Measurements from ENCODE around the gene MAPK13.

Gene MAPK13

DNA sequence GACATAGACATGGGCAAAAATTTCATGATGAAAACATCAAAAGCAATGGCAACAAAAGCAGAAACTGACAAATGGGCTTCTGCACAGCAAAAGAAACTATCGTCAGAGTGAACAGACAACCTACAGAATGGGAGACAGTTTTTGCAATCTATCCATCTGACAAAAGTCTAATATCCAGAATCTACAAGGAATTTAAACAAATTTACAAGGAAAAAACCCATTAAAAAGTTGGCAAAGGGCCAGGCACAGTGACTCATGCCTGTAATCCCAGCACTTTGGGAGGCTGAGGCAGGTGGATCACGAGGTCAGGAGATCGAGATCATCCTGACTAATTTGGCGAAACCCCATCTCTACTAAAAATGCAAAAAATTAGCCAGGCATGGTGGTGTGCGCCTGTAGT, 42.1 kb upstream of the MAPK13 start (continued):
- TF ChIP-seq, protein P1, sequence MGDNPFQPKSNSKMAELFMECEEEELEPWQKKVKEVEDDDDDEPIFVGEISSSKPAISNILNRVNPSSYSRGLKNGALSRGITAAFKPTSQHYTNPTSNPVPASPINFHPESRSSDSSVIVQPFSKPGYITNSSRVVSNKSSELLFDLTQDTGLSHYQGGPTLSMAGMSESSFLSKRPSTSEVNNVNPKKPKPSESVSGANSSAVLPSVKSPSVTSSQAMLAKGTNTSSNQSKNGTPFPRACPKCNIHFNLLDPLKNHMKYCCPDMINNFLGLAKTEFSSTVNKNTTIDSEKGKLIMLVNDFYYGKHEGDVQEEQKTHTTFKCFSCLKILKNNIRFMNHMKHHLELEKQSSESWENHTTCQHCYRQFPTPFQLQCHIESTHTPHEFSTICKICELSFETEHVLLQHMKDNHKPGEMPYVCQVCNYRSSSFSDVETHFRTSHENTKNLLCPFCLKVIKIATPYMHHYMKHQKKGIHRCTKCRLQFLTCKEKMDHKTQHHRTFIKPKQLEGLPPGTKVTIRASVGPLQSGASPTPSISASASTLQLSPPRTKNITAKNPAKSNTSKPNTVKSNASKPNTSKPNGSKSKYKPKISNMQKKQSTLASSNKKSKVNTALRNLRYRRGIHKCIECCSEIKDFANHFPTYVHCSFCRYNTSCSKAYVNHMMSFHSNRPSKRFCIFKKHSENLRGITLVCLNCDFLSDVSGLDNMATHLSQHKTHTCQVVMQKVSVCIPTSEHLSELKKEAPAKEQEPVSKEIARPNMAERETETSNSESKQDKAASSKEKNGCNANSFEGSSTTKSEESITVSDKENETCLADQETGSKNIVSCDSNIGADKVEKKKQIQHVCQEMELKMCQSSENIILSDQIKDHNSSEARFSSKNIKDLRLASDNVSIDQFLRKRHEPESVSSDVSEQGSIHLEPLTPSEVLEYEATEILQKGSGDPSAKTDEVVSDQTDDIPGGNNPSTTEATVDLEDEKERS (tag by site-specific recombination; IDR thresholded peaks at IDR 0.05) = 0 out of 2 replicates have a peak, but pooled peaks have one; percentile 14
- TF ChIP-seq ZNF202 (tag by site-specific recombination; IDR thresholded peaks at IDR 0.05; ENCODE audit: borderline replicate concordance) = 0 out of 2 replicates have a peak, but pooled peaks have one; percentile 16
- TF ChIP-seq, protein P2, sequence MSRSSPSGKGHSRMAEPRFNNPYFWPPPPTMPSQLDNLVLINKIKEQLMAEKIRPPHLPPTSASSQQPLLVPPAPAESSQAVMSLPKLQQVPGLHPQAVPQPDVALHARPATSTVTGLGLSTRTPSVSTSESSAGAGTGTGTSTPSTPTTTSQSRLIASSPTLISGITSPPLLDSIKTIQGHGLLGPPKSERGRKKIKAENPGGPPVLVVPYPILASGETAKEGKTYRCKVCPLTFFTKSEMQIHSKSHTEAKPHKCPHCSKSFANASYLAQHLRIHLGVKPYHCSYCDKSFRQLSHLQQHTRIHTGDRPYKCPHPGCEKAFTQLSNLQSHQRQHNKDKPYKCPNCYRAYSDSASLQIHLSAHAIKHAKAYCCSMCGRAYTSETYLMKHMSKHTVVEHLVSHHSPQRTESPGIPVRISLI (tag by site-specific recombination; IDR thresholded peaks at IDR 0.05) = 0 out of 2 replicates have a peak, but pooled peaks have one; percentile 15
- 0 out of 2 replicates have a peak, but pooled peaks have one; percentile 52 for TF ChIP-seq ZNF37A (tag by site-specific recombination; IDR thresholded peaks at IDR 0.05)

DNA sequence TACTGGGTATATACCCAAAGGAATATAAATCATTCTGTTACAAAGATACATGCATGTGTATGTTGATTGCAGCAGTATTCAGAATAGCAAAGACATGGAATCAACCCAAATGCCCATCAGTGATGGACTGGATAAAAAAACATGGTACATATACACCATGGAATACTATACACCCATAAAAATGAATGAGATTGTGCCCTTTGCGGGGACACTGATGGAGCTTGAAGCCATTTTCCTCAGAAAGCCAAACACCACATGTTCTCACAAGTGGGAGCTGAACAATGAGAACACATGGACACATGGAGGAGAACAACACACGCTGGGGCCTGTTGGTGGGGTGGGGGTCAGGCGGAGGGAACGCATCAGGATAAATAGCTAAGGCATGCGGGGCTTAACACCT, 41.3 kb upstream of the MAPK13 start:
- CTCF ChIA-PET = interaction anchor here (0.8 to 1.2 kb wide), 2 partner anchors 17 to 62 kb away, joined by 3 to 4 read pairs; no protein-coding TSS in a partner anchor
- POLR2A ChIA-PET = interaction anchor here (1.4 kb wide), 1 partner anchor 61 kb away, joined by 6 read pairs; the partner anchor contains the start of gene MAPK14
- H3K36me3 ChIP-seq (ENCODE audit: control insufficient read depth in 2 of 2, insufficient read depth in 1 of 2, low read length in 2 of 2) = peaks cover 0 to 19% of the 10 kb centered on the region in 2 experiments; a peak in 2 of 3 replicates
- no peak overlapping the region for H3K27ac ChIP-seq (ENCODE audit: extremely low read depth, low read depth, low read length)
- TF ChIP-seq EGR2 (tag by site-specific recombination; IDR thresholded peaks at IDR 0.05; ENCODE audit: low read depth) (no peak), ZNF645 (tag by site-specific recombination; IDR thresholded peaks at IDR 0.05) (no peak), ZNF596 (tag by site-specific recombination; IDR thresholded peaks at IDR 0.05) (no peak), ZNF146 (tag by site-specific recombination; IDR thresholded peaks at IDR 0.05) (peak; percentile 88)
- H3K4me3 ChIP-seq (ENCODE audit: low read depth, low read length) = no peak overlapping the region
- no peaks in the 10 kb centered on the region for H3K9me3 ChIP-seq (ENCODE audit: control insufficient read depth, insufficient read depth, low read depth, low read length)
- no peaks in the 10 kb centered on the region for H3K4me1 ChIP-seq (ENCODE audit: control insufficient read depth, insufficient read depth, low read length)

GRCh38 chr6:36094238-36094637, 36.1 kb upstream of the MAPK13 start:
- ChIA-PET CTCF (interaction anchor here (0.6 to 7.1 kb wide), 44 partner anchors 10 to 357 kb away, joined by 3 to 232 read pairs (median 6); partner anchors contain the start of genes ARMC12, MAPK14, SLC26A8 and SRPK1), POLR2A (interaction anchor here (0.7 to 3.6 kb wide), 2 partner anchors 60 to 66 kb away, joined by 3 to 32 read pairs; partner anchors contain the start of gene MAPK14)
- no peak overlapping the region for H3K27ac ChIP-seq (ENCODE audit: extremely low read depth, low read depth, low read length)
- H3K4me3 ChIP-seq (ENCODE audit: low read depth, low read length) = no peak overlapping the region
- H3K4me1 ChIP-seq (ENCODE audit: control insufficient read depth, insufficient read depth, low read length) = no peaks in the 10 kb centered on the region
- TF ChIP-seq ZNF280C (tag by site-specific recombination; IDR thresholded peaks at IDR 0.05) (no peak), SCRT2 (tag by site-specific recombination; IDR thresholded peaks at IDR 0.05) (peak; percentile 34; the same call in 1 of the 2 replicates), ZNF394 (tag by site-specific recombination; IDR thresholded peaks at IDR 0.05; ENCODE audit: borderline replicate concordance) (no peak), ZNF266 (tag by site-specific recombination; IDR thresholded peaks at IDR 0.05; ENCODE audit: low read depth) (no peak)
- no peaks in the 10 kb centered on the region for H3K9me3 ChIP-seq (ENCODE audit: control insufficient read depth, insufficient read depth, low read depth, low read length)
- peaks cover 0 to 36% of the 10 kb centered on the region in 2 experiments; a peak in 2 of 3 replicates for H3K36me3 ChIP-seq (ENCODE audit: control insufficient read depth in 2 of 2, insufficient read depth in 1 of 2, low read length in 2 of 2)

Measured in HEK293 (cell line).